ENCODE results near the gene KCNH8.

Gene KCNH8

GRCh38 chr3:19284974-19285373, 136.7 kb downstream of the KCNH8 start:
- TF ChIP-seq, protein P1, sequence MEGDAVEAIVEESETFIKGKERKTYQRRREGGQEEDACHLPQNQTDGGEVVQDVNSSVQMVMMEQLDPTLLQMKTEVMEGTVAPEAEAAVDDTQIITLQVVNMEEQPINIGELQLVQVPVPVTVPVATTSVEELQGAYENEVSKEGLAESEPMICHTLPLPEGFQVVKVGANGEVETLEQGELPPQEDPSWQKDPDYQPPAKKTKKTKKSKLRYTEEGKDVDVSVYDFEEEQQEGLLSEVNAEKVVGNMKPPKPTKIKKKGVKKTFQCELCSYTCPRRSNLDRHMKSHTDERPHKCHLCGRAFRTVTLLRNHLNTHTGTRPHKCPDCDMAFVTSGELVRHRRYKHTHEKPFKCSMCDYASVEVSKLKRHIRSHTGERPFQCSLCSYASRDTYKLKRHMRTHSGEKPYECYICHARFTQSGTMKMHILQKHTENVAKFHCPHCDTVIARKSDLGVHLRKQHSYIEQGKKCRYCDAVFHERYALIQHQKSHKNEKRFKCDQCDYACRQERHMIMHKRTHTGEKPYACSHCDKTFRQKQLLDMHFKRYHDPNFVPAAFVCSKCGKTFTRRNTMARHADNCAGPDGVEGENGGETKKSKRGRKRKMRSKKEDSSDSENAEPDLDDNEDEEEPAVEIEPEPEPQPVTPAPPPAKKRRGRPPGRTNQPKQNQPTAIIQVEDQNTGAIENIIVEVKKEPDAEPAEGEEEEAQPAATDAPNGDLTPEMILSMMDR (IDR thresholded peaks at IDR 0.05), result no peak
- no peaks in the 10 kb centered on the region for H3K4me1 ChIP-seq
- H3K4me3 ChIP-seq (ENCODE audit: low read depth, low read length), result no peak overlapping the region
- no peaks in the 10 kb centered on the region for H3K27me3 ChIP-seq (ENCODE audit: control insufficient read depth, insufficient read depth, low read length)
- no peak overlapping the region for H3K27ac ChIP-seq
- no peaks in the 10 kb centered on the region for H3K9me3 ChIP-seq (ENCODE audit: control insufficient read depth, low read length)
- H2AFZ ChIP-seq, result no peak overlapping the region
- no peaks in the 10 kb centered on the region for H3K36me3 ChIP-seq (ENCODE audit: control insufficient read depth, insufficient read depth, low read length)
- no peaks in the 10 kb centered on the region for H3K79me2 ChIP-seq
- no peak overlapping the region for H3K4me2 ChIP-seq (ENCODE audit: low read length)
- no peak overlapping the region for H3K9ac ChIP-seq

GRCh38 chr3:19293295-19293694, 145.0 kb downstream of the KCNH8 start:
- Histone ChIP-seq H3K27ac (no peak overlapping the region), H3K36me3 (ENCODE audit: control insufficient read depth, insufficient read depth, low read length) (no peaks in the 10 kb centered on the region), H3K9me3 (ENCODE audit: control insufficient read depth, low read length) (no peaks in the 10 kb centered on the region), H3K4me1 (no peaks in the 10 kb centered on the region), H3K79me2 (no peaks in the 10 kb centered on the region), H2AFZ (no peak overlapping the region), H3K4me3 (ENCODE audit: low read depth, low read length) (no peak overlapping the region), H3K4me2 (ENCODE audit: low read length) (no peak overlapping the region), H3K27me3 (ENCODE audit: control insufficient read depth, insufficient read depth, low read length) (no peaks in the 10 kb centered on the region), H3K9ac (no peak overlapping the region)
- TF ChIP-seq, protein P1 (IDR thresholded peaks at IDR 0.05), result no peak

- no peak overlapping the region for H2AFZ ChIP-seq
- TF ChIP-seq, protein P1 (IDR thresholded peaks at IDR 0.05), result no peak
Observed at GRCh38 chr3:19295208-19295607, 146.9 kb downstream of the KCNH8 start.

DNA sequence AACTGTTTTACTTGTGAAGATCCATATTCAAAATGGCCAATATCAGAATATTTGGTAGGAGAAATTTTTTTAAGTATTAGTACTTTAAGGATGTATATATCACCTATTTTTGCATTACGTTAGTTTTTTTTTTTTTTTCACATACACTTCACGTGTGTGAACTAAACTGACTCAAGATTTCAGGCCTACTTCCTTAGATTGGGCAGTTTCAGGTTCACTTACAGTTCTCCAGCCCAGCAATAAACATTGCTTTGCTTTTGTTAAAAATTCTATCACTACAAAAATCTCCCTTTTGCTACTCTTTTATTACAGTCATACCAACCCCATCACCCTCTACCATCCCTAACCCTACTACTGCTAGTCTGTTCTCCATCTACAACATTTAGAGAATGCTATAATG, 183.6 kb downstream of the KCNH8 start:
- H3K27ac ChIP-seq, result no peak overlapping the region
- H3K4me2 ChIP-seq (ENCODE audit: low read length), result no peak overlapping the region
- TF ChIP-seq, protein P1 (IDR thresholded peaks at IDR 0.05), result no peak
- no peaks in the 10 kb centered on the region for H3K36me3 ChIP-seq (ENCODE audit: control insufficient read depth, insufficient read depth, low read length)
- H3K79me2 ChIP-seq, result no peaks in the 10 kb centered on the region
- no peak overlapping the region for H2AFZ ChIP-seq
- H3K4me1 ChIP-seq, result no peaks in the 10 kb centered on the region
- no peak overlapping the region for H3K9ac ChIP-seq
- no peaks in the 10 kb centered on the region for H3K27me3 ChIP-seq (ENCODE audit: control insufficient read depth, insufficient read depth, low read length)
- H3K9me3 ChIP-seq (ENCODE audit: control insufficient read depth, low read length), result no peaks in the 10 kb centered on the region
- no peak overlapping the region for H3K4me3 ChIP-seq (ENCODE audit: low read depth, low read length)

More at GRCh38 chr3:19295208-19295607, 146.9 kb downstream of the KCNH8 start:
- H3K36me3 ChIP-seq (ENCODE audit: control insufficient read depth, insufficient read depth, low read length), result no peaks in the 10 kb centered on the region
- no peaks in the 10 kb centered on the region for H3K79me2 ChIP-seq
- H3K4me2 ChIP-seq (ENCODE audit: low read length), result no peak overlapping the region
- H3K4me3 ChIP-seq (ENCODE audit: low read depth, low read length), result no peak overlapping the region
- no peak overlapping the region for H3K27ac ChIP-seq
- H3K4me1 ChIP-seq, result no peaks in the 10 kb centered on the region
- H3K9ac ChIP-seq, result no peak overlapping the region
- no peaks in the 10 kb centered on the region for H3K9me3 ChIP-seq (ENCODE audit: control insufficient read depth, low read length)
- H3K27me3 ChIP-seq (ENCODE audit: control insufficient read depth, insufficient read depth, low read length), result no peaks in the 10 kb centered on the region

DNA sequence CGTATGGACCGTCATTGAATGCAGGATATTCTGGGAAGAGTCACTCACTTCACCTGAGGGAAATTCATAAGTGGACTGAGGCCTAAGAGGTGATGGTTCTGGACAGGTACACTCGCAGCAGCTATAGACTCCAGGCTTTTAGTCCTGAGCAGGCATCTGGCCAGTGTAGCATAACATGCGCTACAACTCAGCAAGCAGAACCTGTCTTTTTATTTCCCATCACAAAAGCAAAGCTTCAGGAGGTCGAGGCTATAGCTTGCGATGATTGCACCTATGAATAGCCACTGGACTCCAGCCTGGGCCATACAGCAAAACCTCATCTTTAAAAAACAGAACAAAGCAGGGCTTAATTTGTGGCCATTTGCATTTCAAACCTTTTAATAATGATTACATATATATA, 185.8 kb downstream of the KCNH8 start:
- TF ChIP-seq, protein P1 (IDR thresholded peaks at IDR 0.05), result no peak
- Histone ChIP-seq H3K27me3 (ENCODE audit: control insufficient read depth, insufficient read depth, low read length) (no peaks in the 10 kb centered on the region), H3K79me2 (no peaks in the 10 kb centered on the region), H3K9ac (no peak overlapping the region), H3K9me3 (ENCODE audit: control insufficient read depth, low read length) (no peaks in the 10 kb centered on the region), H2AFZ (no peak overlapping the region), H3K36me3 (ENCODE audit: control insufficient read depth, insufficient read depth, low read length) (no peaks in the 10 kb centered on the region), H3K4me1 (no peaks in the 10 kb centered on the region), H3K27ac (no peak overlapping the region), H3K4me2 (ENCODE audit: low read length) (no peak overlapping the region), H3K4me3 (ENCODE audit: low read depth, low read length) (no peak overlapping the region)

Measured in parathyroid adenoma (tissue), 2 donors.